RWPE1 (cell line): ENCODE data around the gene HLA-DRB5.
"Not testable (repeated sequence)": the region's sequence is repeated elsewhere in the genome, so short reads cannot be mapped to it uniquely, and the experiment has no call there.

Source experiments
- CTCF ChIA-PET: fragments of 350-600 bp; sonication (Branson Sonifier 250); formaldehyde crosslinking; extraction: SDS; loops from one replicate; lab custom pipeline; 2021; lab: Yijun Ruan, JAX
- POLR2A ChIA-PET: fragments of 400-600 bp; formaldehyde crosslinking; extraction: SDS; loops from one replicate; lab custom pipeline; 2020; ENCODE audit warnings: antibody characterized with exemption; ENCODE audit not compliant: low non-redundant PET; lab: Yijun Ruan, JAX
- DNase-seq: peaks from one replicate; pipeline ENCODE4 v3.0.0; 2012; ENCODE audit warnings: low spot score
- H3K27ac ChIP-seq: fragments of 450-650 bp; 2 replicates; pipeline ENCODE4 v1.5.1; 2017
- TF ChIP-seq, protein P1 (sequence below): fragments of 450-650 bp; conservative IDR thresholded peaks from 2 replicates; pipeline ENCODE4 v1.5.1; 2017; ENCODE audit warnings: low read depth, mild to moderate bottlenecking

The HLA-DRB5 gene

DNA sequence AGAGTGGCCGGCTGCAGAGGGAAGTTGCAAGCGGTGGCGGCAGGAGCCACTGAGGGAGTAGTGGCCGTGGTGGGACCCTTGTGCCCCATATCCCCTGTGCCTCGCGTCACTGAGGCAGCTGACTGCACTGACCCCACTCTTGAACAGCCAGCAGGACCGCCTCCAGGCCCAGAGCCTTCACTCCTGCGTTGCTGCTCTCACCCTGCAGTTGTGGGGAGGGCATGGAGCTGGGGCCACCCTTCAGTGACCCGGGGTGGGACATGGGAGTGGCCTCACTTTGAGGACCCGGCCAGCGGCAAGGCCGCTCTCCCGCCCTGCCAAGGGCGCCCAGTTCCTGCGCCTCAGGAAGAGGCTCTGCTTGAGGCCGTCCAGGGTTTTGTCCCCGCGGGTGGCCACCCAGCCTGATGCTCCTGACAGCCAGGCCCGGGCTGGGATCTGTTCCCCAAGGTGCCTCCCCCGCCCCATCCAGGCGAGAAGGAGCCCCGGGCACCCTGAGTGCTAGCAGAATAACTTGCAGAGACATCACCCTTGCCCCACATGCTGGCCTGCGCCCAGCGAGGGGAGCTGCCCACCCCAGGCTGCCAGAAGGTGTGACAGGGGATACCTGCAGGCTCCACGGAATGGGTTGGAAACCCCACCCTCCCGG is 46.0 kb downstream of the HLA-DRB5 start:
- TF ChIP-seq, protein P1, sequence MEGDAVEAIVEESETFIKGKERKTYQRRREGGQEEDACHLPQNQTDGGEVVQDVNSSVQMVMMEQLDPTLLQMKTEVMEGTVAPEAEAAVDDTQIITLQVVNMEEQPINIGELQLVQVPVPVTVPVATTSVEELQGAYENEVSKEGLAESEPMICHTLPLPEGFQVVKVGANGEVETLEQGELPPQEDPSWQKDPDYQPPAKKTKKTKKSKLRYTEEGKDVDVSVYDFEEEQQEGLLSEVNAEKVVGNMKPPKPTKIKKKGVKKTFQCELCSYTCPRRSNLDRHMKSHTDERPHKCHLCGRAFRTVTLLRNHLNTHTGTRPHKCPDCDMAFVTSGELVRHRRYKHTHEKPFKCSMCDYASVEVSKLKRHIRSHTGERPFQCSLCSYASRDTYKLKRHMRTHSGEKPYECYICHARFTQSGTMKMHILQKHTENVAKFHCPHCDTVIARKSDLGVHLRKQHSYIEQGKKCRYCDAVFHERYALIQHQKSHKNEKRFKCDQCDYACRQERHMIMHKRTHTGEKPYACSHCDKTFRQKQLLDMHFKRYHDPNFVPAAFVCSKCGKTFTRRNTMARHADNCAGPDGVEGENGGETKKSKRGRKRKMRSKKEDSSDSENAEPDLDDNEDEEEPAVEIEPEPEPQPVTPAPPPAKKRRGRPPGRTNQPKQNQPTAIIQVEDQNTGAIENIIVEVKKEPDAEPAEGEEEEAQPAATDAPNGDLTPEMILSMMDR: no peak

DNA sequence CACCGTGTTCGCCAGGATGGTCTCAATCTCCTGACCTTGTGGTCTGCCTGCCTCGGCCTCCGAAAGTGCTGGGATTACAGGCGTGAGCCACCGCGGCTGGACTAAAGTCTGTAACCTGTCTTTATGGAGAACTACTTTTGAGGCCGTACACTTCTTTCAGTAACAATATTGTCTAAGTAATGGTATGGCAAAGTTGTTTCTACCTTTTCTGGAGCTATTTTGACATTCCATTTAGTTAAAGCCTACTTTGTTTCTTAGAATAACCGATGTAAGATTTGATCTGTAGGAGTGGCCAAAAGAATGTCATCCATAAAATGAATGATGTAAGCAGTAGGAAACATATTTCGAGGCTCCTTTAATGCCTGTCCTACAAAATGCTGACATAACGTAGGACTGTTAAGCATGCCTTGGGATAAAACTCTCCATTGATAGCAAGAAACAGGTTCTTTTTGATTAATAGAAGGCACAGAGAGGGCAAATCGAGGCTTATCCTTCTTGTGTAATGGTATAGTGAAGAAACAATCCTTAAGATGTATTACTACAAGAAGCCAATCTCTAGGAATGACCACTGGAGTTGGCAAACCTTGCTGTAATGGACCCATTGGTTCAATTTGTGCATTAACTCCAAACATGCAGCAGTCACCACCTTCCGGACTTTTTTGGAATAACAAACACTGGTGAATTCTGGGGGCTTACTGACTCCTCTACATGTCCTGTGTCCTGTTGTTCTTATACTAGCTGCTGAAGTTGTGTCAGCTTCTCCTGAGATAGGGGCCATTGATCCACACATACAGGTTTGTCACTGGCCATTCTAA is 54.5 kb downstream of the HLA-DRB5 start:
- ChIA-PET POLR2A (no interaction called here), CTCF (no interaction called here)
- no peak for DNase-seq
- TF ChIP-seq, protein P1: no peak
- H3K27ac ChIP-seq: no peak overlapping the region

More for the DNA sequence above, 46.0 kb downstream of the HLA-DRB5 start:
- POLR2A ChIA-PET: no interaction called here
- CTCF ChIA-PET: no interaction called here
- no peak for DNase-seq
- no peak overlapping the region for H3K27ac ChIP-seq

DNA sequence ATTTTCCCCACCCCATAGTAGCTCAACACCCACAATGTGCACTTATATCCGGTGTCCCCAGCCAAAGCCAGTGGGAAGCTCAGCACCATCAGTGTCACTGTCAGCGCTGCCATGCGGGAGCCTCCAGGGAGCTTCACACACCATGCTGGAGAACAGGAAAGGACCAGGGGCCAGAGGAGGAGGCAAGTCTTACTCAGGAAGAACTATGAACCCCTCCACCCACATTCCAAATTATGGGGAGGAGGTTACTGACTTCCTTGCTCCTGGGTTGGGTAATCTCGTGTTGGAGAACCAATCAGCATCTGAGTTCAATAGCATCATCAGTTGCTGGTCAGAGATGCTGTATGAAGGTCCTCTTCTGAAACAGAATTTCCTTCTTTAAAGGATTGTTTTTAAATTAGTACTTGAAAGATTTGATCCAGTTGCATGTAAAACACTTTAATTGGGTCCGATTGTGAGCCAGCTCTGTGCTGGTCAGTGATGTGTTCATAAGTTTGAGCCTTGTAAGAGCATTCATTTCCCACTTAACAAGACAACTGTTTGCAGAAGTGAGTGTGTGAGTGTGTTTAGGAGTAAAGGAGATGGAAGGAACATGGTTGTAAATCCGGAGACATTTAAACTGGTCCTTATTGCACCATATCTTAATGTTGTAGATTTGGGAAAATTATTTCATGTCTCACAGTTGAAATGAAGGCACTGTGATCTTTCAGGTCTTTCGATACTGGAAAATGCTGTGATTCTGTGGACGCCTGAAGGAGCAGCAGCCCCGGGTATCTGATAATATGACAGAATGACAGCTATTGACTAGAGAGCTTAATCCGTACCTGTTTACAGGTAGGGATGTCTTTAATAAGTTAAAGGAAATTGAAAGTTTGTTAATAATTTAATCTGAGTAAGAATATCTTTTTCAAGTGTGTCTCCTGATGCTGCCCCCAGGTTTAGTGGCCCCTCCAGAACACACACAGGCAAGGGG is 56.4 kb downstream of the HLA-DRB5 start:
- H3K27ac ChIP-seq, POLR2A ChIA-PET, CTCF ChIA-PET: not testable (repeated sequence)
- peak; percentile 42 for DNase-seq

DNA sequence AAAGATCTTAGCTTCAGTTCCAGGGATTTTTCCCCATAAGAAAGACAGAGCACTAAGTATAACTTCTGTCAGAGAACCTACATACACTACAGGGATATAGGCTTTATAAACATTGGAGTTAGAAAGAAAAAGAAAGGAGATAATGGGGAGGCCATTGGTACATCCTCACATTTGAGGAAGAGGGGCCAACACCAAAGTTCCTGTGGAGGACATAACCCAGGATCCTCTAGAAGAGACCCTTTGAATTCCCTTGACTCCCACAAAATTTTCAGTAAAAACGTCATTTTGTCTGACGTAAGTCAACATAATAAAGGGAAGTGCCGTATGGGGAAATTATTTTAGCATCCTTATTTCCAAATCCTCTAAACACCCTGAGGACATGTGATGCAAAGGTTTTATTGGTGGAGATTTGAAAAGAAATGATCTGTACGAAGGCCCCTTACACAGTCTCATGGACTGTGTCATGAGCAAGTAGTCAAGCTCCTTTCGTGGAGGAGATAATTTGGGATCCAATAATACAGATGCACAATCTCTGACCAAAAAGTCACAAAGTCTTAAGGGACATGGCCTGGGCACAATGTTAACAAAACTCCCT is 57.2 kb downstream of the HLA-DRB5 start:
- TF ChIP-seq, protein P1: no peak
- no peak for DNase-seq
- CTCF ChIA-PET: no interaction called here
- POLR2A ChIA-PET: no interaction called here
- H3K27ac ChIP-seq: no peak overlapping the region

DNA sequence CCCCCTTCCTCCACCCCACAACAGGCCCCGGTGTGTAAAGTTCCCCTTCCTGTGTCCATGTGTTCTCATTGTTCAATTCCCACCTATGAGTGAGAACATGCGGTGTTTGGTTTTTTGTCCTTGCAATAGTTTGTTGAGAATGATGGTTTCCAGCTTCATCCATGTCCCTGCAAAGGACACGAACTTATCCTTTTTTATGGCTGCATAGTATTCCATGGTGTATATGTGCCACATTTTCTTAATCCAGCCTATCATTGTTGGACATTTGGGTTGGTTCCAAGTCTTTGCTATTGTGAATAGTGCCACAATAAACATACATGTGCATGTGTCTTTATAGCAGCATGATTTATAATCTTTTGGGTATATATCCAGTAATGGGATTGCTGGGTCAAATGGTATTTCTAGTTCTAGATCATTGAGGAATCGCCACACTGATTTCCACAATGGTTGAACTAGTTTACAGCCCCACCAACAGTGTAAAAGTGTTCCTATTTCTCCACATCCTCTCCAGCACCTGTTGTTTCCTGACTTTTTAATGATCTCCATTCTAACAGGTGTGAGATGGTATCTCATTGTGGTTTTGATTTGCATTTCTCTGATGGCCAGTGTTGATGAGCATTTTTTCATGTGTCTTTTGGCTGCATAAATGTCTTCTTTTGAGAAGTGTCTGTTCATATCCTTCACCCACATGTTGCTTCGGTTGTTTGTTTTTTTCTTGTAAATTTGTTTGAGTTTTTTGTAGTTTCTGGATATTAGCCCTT is 62.2 kb downstream of the HLA-DRB5 start:
- POLR2A ChIA-PET, CTCF ChIA-PET, H3K27ac ChIP-seq, DNase-seq: not testable (repeated sequence)
